Activated CD4-positive, alpha-beta T cell treated with anti-CD3 and anti-CD28 coated beads, Interleukin-2, amount 50 U/mL, for 48 hours (primary cell): Measurements from ENCODE around the gene RAB40C.

Experiments
- DNase-seq, 2 experiments: peaks; one replicate each; pipeline ENCODE4 v3.0.0-alpha.2; 2020

RAB40C gene

DNA sequence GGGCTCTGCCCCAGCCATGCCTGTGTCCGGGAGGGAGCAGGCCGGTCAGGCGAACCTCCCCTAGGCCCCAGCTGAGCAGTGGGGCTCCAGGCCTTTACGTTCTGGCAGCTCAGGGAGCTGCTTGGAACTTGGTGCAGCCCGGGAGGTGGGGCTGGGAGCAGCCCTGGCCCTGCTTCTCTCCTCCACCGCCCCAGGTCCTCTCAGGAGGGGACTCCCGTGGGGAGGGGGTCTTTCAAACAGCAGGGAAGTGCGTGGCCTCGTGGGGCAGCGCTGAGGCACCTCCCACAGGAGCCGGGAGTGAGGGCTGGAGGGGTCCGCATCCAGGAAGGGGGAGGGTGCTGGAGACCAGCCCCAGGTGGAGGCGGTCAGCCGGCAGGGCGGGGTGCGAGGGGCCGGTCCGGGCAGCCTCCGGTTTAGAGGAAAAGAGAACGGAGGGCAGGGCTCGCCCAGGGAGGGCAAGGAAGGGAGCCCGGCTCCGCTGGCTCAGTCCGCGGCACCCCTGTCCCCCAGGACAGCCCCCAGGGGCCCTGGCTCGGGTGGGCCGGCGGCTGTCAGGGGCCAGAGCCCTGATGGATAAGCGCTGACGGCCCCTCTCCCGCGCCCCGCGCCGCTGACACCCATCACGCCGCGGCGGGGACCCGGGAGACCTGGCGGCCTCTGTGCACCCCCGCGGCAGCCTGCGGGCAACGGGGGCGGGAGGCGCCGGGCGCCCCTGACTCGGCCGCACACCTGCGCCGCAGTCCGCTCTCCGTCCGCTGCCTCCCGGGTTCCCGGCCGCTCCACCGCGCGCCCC lies 30.3 kb upstream of the RAB40C start:
- DNase-seq: no peak

DNA sequence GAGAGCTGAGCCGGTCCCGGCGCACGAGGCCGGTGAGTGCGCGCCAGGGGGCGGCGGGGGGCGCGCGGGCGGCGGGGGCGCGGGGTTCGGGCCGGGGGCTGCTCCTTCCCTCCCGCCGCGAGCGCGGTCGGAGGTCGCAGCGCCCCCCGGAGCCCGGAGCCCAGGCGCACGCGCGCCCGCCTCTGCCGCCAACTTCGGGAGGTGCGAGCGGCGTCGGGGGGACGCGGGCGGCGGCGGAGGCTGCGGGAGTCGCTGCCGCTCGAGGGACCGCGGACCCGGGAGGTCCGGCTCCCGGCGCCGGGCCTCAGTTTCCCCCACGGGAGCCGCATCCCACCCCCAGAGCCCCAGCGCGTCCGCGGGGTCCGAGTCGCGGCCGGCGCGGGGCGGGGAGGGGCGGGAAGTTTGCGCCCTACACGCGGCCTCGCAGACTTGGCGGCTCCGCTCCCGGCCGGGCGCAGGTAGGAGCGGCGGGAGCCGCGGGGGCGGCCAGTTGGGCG lies 29.6 kb upstream of the RAB40C start, which contains the start of gene PRR35:
TSS of gene PRR35 (plus strand) at position 191 of the 497 bp plus-strand sequence. CDS start 2,901 bp downstream, outside the sequence.
- DNase-seq: no peak

- DNase-seq: no peak
Measured at GRCh38 chr16:560701-561412, 29.0 kb upstream of the RAB40C start.

DNA sequence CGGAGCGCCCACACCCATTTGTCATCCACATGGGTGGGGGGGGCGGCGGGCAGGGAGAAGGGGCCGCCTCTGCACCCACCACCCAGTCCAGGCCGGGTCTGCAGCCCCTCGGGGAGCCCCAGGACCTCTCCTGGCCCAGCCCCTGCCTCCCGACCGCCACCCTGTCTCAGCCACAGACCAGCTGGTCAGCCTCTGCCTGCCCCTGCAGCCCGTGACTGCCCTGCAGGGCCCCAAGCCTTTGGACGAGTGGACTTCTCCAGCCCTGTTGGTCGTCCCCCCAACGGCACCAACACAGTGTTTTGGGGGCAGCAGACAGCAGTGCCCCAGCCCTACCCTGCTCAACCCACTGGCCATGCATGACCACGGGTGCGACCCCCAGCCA lies 28.5 kb upstream of the RAB40C start:
- DNase-seq: no peak

- no peak for DNase-seq
Measured at GRCh38 chr16:561957-562938, 27.6 kb upstream of the RAB40C start.

GRCh38 chr16:563072-563644 lies 26.7 kb upstream of the RAB40C start:
- DNase-seq: no peak

- DNase-seq: no peak
Measured at GRCh38 chr16:564690-565418, 25.0 kb upstream of the RAB40C start.

GRCh38 chr16:565419-566330 lies 24.2 kb upstream of the RAB40C start:
- DNase-seq: no peak

DNA sequence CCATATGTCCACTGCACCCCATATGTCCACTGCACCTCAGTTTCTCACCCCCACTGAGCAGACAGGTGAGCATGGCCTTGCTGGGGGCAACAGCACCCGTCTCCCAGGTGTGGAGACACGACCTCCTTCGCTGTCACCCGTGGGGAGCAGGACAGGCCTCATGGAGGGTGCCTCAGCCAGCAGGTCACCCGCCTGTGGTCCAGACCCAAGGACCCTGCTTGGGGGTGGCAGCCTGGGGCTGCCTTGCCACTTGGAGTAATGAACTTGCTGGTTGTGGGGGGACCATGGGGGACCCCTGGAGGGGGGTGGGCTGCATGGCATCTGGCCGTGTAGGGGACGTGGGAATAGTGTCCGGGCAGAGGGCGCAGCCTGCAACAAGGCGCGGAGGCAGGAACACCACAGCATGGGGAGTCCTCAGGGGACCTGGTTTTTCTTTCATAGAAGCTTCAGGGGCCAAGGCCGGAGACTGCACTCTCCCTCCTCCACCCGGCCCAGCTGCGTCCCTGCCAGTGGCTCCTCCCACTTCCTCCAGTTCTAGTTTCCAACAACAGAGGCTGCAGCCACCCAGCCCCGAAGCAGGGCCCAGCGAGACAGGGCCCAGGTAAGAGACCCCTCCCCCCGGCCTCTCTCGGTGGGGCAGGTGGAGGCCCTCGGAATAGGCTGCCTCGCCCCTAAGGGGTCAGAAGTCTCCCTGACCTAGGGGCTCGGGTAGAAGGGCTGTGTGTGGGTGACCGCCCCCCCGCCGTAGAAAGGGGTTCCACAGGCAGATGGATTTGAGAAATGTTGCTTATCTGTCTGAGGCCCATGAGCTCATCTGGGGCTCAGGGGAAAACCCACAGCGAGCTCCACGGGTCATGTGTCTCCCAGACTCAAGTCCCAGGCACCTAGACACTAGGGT lies 23.1 kb upstream of the RAB40C start, which contains the start of gene NHLRC4:
TSS of gene NHLRC4 (plus strand) at position 531 of the 898 bp plus-strand sequence. CDS start 1,043 bp downstream, outside the sequence.
- DNase-seq: peak; percentile 61 to 70

- DNase-seq: no peak
Measured at GRCh38 chr16:567373-568256, 22.3 kb upstream of the RAB40C start.

GRCh38 chr16:568401-569258 lies 21.2 kb upstream of the RAB40C start:
- DNase-seq: no peak

GRCh38 chr16:569445-570254 lies 20.2 kb upstream of the RAB40C start, which contains the start of gene PIGQ:
PIGQ (plus strand) TSS chr16:569968; CDS start chr16:574075, 4,107 bp downstream.
- peak; percentile 66 to 70 for DNase-seq

- DNase-seq: no peak
Measured at GRCh38 chr16:572865-573650, 16.8 kb upstream of the RAB40C start.

DNA sequence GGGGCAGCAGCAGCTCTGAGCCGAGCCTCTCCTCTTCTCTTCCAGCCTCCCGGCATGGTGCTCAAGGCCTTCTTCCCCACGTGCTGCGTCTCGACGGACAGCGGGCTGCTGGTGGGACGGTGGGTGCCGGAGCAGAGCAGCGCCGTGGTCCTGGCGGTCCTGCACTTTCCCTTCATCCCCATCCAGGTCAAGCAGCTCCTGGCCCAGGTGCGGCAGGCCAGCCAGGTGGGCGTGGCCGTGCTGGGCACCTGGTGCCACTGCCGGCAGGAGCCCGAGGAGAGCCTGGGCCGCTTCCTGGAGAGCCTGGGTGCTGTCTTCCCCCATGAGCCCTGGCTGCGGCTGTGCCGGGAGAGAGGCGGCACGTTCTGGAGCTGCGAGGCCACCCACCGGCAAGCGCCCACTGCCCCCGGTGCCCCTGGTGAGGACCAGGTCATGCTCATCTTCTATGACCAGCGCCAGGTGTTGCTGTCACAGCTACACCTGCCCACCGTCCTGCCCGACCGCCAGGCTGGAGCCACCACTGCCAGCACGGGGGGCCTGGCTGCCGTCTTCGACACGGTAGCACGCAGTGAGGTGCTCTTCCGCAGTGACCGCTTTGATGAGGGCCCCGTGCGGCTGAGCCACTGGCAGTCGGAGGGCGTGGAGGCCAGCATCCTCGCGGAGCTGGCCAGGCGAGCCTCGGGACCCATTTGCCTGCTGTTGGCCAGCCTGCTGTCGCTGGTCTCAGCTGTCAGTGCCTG lies 15.7 kb upstream of the RAB40C start:
- no peak for DNase-seq
